Activated naive CD4-positive, alpha-beta T cell treated with anti-CD3 and anti-CD28 coated beads, Interleukin-2, amount 50 U/mL, for 72 hours (primary cell): ENCODE results near the gene CLNS1A. TPM values are rescaled to one million over a fixed set of nuclear protein-coding genes. Genes with fewer than 3 reads are reported as not detected.
"Not testable (repeated sequence)": the region's sequence is repeated elsewhere in the genome, so short reads cannot be mapped to it uniquely, and the experiment has no call there.

ENCODE experiments used
- ATAC-seq, 2 donors: fragments of 150-1000 bp; cut with Tn5 transposase; 2 replicates each; pipeline ENCODE4 v1.10.0; 2021; ENCODE audit warnings: mild to moderate bottlenecking in 2 of 2, moderate library complexity in 2 of 2
- DNase-seq, 2 donors: peaks; one replicate each; pipeline ENCODE4 v3.0.0; 2021 to 2022; ENCODE audit warnings: low spot score in 2 of 2
- H3K27ac Mint-ChIP-seq, 2 donors: one replicate each; pipeline ENCODE4 v1.8.0; 2022; ENCODE audit warnings: mild to moderate bottlenecking in 2 of 2, mixed read lengths in 2 of 2
- H3K36me3 Mint-ChIP-seq, 2 donors: one replicate each; pipeline ENCODE4 v1.8.0; 2022; ENCODE audit warnings: mixed read lengths in 2 of 2
- H3K9me3 Mint-ChIP-seq, 2 donors: one replicate each; pipeline ENCODE4 v1.8.0; 2022; ENCODE audit warnings: mixed read lengths in 2 of 2
- total RNA-seq, 2 donors: library from RNA; stranded (reverse); gene quantifications; one replicate each; pipeline ENCODE4 v1.2.3, GENCODE V29; 2022

CLNS1A gene
- total RNA-seq, 2 donors from 2014 or later: 134 to 201 TPM

DNA sequence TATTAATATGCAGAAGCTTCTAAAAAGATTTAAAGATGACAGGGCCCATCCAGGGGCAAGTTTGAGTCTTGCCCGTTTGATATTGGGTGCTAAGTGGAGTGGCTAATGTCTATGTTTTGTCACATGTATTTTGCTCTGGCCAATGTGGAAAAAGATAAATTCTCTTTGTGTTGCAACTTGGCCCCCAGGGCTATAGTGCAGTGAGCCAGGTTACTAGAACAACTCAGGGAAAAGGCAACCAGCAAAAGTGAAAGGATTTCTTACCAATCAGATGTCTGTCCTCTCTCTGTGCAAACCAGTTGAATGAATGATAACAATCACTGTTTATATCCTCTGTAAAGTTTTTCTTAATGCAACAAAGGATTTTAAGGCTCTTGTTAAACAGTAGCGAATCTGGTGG, 4.6 kb upstream of the CLNS1A start:
- H3K27ac Mint-ChIP-seq: no peak overlapping the region
- H3K9me3 Mint-ChIP-seq: peaks cover 0 to 10% of the 10 kb centered on the region in 2 donors
- H3K36me3 Mint-ChIP-seq: peaks cover 9 to 14% of the 10 kb centered on the region in 2 donors

DNA sequence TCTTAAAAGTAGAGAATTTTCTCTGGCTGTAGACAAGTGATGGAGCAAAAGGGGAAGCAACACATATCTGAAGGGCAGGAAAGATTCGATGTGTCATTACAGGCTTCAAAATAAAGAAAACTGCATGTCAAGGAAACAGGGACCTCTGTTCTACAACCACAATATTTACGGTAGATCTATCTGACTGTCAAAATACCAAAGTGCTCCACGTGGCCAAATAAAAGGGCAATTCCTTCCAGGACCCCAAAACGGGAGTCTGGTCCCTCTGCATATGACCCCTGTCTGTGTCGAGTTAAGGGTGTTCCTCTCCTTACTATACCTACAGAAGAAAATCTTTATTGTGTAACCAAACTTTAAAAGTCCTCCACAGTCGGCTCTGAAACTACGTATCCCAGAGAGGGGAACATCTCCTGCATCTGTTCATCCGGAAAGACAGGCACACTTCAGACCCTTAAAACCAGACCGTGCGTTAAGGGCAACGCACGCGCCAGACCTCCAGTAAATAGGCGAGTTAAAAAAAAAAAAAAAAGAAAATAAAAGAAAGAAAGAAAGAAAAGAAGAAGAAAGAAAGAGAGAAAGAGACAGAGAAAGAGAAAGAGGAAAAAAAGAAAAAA, 756 bp downstream of the CLNS1A start:
- Mint-ChIP-seq H3K27ac (peak overlapping the region; percentile 75 to 90), H3K36me3 (peaks cover 17 to 42% of the 10 kb centered on the region in 2 donors), H3K9me3 (peaks cover 0 to 10% of the 10 kb centered on the region in 2 donors)
- ATAC-seq: no peak
- DNase-seq: no peak

More for the DNA sequence above, 4.6 kb upstream of the CLNS1A start:
- DNase-seq: no peak
- ATAC-seq: no peak

DNA sequence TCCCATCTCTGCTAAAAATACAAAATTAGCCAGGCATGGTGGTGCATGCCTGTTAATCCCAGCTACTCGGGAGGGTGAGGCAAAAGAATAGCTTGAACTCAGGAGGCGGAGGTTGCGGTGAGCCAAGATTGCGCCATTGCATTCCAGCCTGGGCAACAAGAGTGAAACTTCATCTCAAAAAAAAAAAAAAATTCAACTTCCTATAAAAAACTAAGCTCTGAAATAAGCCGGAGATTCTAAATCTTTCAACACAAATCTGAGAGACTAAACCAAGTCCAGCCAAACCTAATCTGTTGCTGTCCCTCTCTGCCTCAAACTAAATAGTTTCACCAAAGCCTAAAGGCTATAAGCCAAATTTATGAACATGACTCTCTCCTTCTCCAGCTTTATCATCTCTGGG, 3.7 kb downstream of the CLNS1A start:
- DNase-seq, ATAC-seq, H3K27ac Mint-ChIP-seq, H3K9me3 Mint-ChIP-seq: not testable (repeated sequence)
- H3K36me3 Mint-ChIP-seq: peaks cover 17 to 46% of the 10 kb centered on the region in 2 donors

DNA sequence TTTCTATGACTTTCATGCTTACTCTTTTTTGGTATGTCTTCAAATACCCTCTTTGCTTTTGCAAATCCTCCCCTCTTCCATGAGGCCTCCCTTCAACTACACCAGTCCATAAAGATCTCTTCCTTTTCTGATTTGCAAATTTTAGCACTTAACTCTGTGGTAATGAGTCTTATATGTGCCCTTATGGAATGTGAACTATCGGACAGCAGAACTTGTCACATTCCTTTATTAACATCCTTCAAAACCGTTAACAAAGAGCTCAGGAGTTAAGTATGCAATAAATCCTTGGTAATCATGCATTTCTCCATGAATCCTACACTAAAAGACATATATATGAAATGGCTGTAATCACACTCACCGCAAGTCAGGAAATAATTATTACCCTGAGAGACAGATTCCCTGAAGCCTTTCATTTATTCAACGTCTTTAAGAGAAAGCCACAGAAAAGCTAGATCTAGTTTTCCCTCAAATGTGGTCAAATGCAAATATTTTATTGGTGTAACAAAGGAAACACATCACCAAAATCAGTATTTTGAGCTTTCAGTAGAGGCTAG, 7.4 kb downstream of the CLNS1A start:
- DNase-seq (no peak), ATAC-seq (no peak)
- H3K36me3 Mint-ChIP-seq: peaks cover 5 to 30% of the 10 kb centered on the region in 2 donors
- H3K27ac Mint-ChIP-seq: peak overlapping the region in 1 of 2 donors; percentile 89
- H3K9me3 Mint-ChIP-seq: no peaks in the 10 kb centered on the region

DNA sequence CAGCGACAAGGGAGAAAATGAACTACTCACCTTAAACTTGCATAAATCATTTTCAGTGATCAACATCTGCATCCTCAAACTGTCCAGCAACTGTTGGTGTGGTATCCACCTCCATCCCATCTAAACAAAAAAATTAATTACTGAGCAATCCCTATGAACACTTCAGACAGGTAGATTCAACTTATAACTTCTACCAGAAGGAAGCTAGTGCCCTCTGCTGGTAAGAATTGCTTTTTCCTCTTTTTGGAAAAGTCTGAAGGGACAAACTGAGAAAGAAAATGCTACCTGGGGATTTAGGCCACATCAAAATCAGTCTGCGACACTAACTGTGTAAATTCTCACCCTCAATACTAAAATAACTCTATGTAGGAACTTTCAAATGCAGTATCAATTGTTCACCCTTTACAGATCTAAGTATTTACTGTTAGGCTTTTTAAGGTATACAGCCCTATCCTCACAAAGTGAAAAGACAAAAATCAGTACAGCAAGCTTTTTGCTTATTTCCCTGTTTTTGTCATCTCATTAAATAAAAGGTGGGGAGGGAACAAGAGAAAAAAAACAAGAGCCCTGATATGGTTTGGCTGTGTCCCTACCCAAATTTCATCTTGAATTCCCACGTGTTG, 17.9 kb downstream of the CLNS1A start:
- Mint-ChIP-seq H3K9me3 (no peaks in the 10 kb centered on the region), H3K27ac (no peak overlapping the region), H3K36me3 (peaks cover 16 to 18% of the 10 kb centered on the region in 2 donors)
- ATAC-seq (no peak), DNase-seq (peak in 1 of 2 donors; percentile 48)

DNA sequence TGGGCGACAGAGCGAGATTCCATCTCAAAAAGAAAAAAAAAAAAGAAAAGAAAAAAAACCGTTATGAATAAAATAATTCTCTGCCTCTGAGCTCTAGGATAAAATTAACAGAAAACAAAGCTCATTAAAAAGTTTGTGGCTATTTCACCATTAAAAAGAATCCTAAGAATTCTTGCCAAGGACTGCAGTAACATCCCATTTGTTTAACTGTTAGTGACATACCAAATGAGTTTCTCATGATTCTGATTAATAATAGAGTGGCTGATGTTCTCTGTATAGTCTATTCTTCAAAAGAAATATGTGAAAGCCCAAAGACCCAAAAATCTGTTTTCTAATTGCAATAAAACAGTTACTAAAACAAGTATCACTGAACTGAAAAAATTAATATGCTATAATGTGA, 19.7 kb downstream of the CLNS1A start:
- H3K27ac Mint-ChIP-seq: no peak overlapping the region
- DNase-seq (no peak), ATAC-seq (no peak)
- H3K9me3 Mint-ChIP-seq: no peaks in the 10 kb centered on the region
- H3K36me3 Mint-ChIP-seq: peaks cover 16% of the 10 kb centered on the region in 2 donors

DNA sequence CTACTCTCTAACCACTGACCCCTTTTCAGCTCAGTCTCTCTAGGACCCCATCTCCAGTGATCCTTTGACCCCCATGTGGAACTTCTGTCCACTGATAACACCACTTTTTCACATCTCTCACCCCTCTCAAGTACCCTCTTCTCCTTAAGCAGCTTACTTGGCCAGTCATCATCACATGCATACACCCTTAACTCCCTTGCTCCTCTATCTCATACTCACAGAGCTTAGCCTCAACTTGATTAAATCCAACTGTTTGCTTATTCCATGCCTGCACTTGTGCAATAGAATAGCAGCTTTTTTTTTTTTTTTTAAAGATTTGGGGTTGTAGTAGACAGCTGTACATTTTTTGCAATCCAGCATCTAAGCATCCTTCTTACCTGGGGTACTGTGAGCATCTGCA, 25.7 kb downstream of the CLNS1A start:
- ATAC-seq (no peak), DNase-seq (no peak)
- Mint-ChIP-seq H3K27ac (no peak overlapping the region), H3K36me3 (peaks cover 5 to 16% of the 10 kb centered on the region in 2 donors), H3K9me3 (no peaks in the 10 kb centered on the region)

DNA sequence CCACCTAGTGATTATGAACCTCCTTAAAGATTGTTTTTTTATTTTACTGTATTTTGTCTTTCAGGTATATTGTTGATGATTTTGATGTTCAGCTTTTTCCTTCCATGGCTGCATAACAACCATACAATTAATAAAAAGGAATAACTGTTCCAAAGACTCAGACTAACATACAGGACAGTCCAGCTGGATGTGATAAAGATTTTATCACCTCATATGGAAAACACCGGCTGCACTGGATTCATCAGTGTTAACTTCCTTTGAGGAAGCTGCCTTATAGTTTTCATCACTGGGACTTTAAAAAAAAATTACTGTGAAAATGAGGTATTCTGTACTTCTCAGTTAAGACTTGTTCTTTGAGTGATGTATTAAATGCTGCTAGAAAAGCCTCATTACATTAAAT, 28.4 kb downstream of the CLNS1A start:
- ATAC-seq (no peak), DNase-seq (no peak)
- Mint-ChIP-seq H3K27ac (no peak overlapping the region), H3K36me3 (no peaks in the 10 kb centered on the region), H3K9me3 (no peaks in the 10 kb centered on the region)

DNA sequence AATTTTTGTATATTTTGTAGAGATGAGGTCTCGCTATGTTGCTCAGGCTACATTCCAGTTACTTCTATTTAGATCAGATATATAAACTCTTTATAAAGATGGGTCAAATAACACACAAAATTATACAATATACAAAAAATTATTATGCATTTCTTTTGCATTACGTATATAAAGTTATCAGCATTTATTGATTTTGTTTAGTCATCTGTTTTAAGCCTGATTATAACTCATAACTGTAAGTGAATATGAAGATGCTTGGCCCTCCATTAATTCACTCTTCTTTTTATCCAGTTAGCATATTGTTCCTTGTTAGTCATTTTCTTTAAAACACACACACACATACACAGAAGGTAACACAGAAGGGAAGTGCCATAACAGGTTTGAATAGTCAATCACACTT, 33.3 kb downstream of the CLNS1A start:
- no peaks in the 10 kb centered on the region for H3K9me3 Mint-ChIP-seq

DNA sequence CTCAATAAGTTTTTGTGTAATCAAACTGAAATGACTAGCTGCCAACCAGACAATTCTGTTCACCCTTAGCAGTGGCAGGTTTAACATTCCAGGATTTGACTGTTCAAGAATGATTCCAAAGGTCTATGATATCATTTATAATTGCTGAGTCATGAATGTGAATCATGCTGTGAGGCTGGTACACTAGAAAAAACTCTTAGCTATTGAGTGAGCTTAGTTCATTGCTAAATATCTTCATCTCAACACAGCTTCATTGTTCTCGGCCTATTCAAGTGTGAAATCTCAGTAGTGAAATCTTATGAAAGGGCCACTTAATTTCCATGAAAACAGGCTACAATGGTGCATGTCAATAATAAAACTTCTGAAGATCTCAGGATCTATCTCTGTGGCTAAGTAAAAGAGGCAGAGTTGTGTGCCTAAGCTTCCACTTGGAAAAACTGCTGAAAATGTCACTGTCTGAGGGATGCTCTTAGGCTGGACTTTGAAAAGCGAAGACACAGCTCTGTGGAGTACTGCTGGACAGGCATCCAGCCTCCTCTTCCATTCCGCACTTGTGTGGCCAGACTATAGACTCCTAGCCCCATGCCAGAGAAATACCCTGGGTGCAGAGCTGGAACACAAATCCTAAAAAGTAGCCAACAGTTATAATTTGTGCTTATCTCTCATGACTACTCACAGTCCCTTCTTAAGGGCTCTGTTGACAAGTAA, 35.1 kb downstream of the CLNS1A start:
- Mint-ChIP-seq H3K9me3 (no peaks in the 10 kb centered on the region), H3K27ac (no peak overlapping the region), H3K36me3 (no peaks in the 10 kb centered on the region)
- ATAC-seq (no peak), DNase-seq (no peak)

More for the DNA sequence above, 33.3 kb downstream of the CLNS1A start:
- ATAC-seq: no peak
- no peak for DNase-seq
- Mint-ChIP-seq H3K27ac (no peak overlapping the region), H3K36me3 (no peaks in the 10 kb centered on the region)

DNA sequence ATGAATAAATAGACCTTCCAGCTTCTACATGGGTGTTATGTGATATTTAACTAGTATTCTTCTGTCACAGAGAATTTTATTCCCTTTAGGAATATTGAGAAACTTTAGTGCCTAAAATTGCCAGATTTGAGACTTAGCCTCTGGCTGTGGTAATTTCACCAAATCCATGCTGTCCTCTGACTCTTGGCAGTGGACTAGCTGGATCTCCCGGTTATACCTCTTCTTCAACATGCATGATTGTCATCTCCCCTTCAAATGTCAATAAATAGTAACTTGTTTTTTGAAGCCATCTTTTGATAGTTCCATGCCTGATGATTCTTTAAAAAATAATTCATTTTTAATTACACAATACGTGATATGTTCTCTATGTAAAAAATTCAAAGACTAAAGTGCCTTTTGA, 39.4 kb downstream of the CLNS1A start:
- ATAC-seq (no peak), DNase-seq (no peak)
- no peak overlapping the region for H3K27ac Mint-ChIP-seq
- no peaks in the 10 kb centered on the region for H3K9me3 Mint-ChIP-seq
- H3K36me3 Mint-ChIP-seq: no peaks in the 10 kb centered on the region

DNA sequence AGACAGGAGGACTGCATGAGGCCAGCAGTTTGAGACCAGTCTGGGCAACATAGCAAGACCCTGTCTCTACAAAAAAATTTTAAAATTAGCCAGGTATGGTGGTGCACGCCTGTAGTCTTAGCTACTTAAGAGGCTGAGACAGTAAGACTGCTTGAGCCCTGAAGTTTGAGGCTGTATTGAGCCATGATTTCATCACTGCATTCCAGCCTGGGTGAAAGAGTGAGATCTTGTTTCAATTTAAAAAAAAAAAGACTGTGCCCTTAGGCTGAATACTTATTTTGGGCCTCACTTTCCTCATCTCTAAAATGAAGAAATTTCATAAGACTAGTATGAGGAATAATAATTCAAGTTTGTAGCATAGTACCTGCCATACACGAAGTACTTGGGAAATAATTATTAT, 41.0 kb downstream of the CLNS1A start:
- no peak overlapping the region for H3K27ac Mint-ChIP-seq
- H3K36me3 Mint-ChIP-seq: no peaks in the 10 kb centered on the region
- no peak for ATAC-seq
- H3K9me3 Mint-ChIP-seq: no peaks in the 10 kb centered on the region
- DNase-seq: no peak

DNA sequence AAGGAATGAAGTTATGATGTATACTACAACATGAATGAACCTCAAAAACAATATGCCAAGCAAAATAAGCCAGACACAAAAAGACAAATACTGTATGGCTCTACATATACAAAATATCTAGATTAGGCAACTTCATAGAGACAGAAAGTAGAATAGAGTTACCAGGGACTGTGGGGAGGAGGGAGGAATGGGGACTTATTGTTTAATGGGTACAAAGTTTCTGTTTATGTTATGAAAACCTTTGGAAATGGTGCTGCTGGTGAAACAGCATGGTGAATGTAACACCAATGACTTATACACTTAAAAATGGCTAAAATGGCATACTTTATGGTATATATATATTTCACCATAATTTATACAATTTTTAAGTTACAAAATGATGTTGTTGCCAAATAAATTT, 43.7 kb downstream of the CLNS1A start:
- Mint-ChIP-seq H3K27ac (no peak overlapping the region), H3K9me3 (no peaks in the 10 kb centered on the region), H3K36me3 (peaks cover 0 to 4% of the 10 kb centered on the region in 2 donors)
- DNase-seq (no peak), ATAC-seq (no peak)

DNA sequence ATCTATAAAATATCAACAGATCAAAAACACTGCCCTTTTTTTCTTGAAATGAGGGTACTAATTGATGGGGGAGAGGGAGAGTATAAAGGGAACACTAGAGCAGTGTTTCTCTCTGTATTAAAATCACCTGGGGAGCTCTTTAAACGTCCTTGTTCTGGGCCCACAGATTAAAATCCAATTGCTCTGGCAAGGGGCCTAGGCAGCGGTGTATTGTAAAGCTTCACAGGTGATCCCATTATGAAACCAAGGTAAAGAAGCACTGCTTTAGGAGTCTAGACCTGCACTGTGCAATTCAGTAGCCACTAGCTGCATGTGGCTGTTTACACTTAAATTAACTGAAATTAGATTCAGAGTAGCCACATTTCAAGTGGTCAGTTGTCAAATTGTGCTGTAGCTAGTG, 44.9 kb downstream of the CLNS1A start:
- H3K9me3 Mint-ChIP-seq: no peaks in the 10 kb centered on the region
- DNase-seq (no peak), ATAC-seq (no peak)
- H3K27ac Mint-ChIP-seq: no peak overlapping the region
- peaks cover 0 to 4% of the 10 kb centered on the region in 2 donors for H3K36me3 Mint-ChIP-seq

DNA sequence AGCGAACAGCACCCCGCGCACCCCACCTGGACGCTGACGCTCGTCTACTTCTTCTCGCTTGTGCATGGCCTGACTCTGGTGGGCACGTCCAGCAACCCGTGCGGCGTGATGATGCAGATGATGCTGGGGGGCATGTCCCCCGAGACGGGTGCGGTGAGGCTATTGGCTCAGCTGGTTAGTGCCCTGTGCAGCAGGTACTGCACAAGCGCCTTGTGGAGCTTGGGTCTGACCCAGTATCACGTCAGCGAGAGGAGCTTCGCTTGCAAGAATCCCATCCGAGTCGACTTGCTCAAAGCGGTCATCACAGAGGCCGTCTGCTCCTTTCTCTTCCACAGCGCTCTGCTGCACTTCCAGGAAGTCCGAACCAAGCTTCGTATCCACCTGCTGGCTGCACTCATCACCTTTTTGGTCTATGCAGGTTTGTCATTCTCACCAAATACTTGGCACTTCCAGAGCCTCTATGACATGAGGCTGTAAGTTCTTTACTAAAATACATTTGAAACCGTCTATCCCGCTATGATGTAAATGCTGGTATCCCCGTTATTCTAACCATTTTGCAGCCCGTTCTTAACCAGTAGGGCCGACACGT, 47.3 kb downstream of the CLNS1A start:
- no peaks in the 10 kb centered on the region for H3K9me3 Mint-ChIP-seq
- H3K27ac Mint-ChIP-seq: peak overlapping the region in 1 of 2 donors; percentile 66
- peaks cover 0 to 4% of the 10 kb centered on the region in 2 donors for H3K36me3 Mint-ChIP-seq
- ATAC-seq (peak; percentile 15 to 30), DNase-seq (no peak)

DNA sequence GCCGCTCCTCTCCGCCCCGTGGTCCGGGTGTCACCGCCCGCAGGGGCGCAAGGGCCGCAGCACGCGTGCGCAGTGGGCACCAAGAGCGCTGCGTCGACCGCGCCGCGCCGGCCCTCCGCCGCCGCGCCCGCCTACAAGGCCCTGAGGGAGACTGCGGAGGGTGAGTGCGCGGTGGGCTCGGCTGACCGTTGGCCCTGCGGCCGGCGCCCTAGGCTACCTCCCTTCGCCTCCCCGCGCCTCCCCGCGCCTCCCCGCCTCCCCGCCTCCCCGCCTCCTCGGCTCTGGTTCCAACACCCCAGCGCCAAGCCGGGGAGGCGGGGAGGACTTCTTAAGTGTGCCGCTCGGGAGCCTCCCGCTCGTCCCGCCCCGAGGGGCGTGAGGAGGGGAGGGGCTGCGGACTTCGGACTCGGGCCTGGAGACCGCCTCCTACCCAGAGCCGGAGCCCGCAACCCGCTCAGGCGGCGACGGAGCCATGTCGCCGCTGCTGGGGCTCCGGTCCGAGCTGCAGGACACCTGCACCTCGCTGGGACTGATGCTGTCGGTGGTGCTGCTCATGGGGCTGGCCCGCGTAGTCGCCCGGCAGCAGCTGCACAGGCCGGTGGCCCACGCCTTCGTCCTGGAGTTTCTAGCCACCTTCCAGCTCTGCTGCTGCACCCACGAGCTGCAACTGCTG, 47.9 kb downstream of the CLNS1A start, which contains the start of gene AQP11:
AQP11 (plus strand) TSS at position 433 of the 673 bp plus-strand sequence; CDS start at position 473, 40 bp downstream.
- Mint-ChIP-seq H3K27ac (peak within 1 kb of the TSS in 1 of 2 donors; percentile 66), H3K9me3 (no peaks in the 10 kb centered on the region), H3K36me3 (peaks cover 0 to 4% of the 10 kb centered on the region in 2 donors)
- ATAC-seq: peak; percentile 87 to 91
- peak; percentile 66 to 74 for DNase-seq
